ENCODE data around the gene DSCAML1.

DNA sequence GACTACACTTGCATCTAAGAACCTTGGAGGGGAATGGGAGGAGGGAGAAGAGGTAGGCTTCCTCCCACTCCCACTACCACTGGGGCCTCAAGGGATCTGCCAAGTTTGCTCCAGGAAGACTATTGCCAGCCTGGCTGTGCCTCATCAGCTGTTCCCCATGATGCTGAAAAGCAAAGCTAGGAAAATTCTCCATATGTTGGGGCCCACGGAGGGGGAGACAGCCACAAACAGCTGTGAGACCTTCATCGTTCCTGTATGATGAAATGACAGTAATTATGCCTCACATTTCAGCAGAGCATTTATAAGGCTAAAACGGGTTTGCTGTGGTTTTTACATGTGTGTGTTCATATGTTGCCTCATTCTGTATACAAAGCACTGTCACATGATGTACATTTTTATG, 6.7 kb downstream of the DSCAML1 start:
- TF ChIP-seq, protein P1, sequence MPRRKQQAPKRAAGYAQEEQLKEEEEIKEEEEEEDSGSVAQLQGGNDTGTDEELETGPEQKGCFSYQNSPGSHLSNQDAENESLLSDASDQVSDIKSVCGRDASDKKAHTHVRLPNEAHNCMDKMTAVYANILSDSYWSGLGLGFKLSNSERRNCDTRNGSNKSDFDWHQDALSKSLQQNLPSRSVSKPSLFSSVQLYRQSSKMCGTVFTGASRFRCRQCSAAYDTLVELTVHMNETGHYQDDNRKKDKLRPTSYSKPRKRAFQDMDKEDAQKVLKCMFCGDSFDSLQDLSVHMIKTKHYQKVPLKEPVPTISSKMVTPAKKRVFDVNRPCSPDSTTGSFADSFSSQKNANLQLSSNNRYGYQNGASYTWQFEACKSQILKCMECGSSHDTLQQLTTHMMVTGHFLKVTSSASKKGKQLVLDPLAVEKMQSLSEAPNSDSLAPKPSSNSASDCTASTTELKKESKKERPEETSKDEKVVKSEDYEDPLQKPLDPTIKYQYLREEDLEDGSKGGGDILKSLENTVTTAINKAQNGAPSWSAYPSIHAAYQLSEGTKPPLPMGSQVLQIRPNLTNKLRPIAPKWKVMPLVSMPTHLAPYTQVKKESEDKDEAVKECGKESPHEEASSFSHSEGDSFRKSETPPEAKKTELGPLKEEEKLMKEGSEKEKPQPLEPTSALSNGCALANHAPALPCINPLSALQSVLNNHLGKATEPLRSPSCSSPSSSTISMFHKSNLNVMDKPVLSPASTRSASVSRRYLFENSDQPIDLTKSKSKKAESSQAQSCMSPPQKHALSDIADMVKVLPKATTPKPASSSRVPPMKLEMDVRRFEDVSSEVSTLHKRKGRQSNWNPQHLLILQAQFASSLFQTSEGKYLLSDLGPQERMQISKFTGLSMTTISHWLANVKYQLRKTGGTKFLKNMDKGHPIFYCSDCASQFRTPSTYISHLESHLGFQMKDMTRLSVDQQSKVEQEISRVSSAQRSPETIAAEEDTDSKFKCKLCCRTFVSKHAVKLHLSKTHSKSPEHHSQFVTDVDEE (CRISPR knock-in tag; IDR thresholded peaks at IDR 0.05) = no peak
- no peak for TF ChIP-seq ARNTL (CRISPR knock-in tag; IDR thresholded peaks at IDR 0.05; ENCODE audit: borderline replicate concordance, low read depth)
- TF ChIP-seq RARB (CRISPR knock-in tag; IDR thresholded peaks at IDR 0.05) = no peak
- TF ChIP-seq, protein P2, sequence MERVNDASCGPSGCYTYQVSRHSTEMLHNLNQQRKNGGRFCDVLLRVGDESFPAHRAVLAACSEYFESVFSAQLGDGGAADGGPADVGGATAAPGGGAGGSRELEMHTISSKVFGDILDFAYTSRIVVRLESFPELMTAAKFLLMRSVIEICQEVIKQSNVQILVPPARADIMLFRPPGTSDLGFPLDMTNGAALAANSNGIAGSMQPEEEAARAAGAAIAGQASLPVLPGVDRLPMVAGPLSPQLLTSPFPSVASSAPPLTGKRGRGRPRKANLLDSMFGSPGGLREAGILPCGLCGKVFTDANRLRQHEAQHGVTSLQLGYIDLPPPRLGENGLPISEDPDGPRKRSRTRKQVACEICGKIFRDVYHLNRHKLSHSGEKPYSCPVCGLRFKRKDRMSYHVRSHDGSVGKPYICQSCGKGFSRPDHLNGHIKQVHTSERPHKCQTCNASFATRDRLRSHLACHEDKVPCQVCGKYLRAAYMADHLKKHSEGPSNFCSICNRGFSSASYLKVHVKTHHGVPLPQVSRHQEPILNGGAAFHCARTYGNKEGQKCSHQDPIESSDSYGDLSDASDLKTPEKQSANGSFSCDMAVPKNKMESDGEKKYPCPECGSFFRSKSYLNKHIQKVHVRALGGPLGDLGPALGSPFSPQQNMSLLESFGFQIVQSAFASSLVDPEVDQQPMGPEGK (CRISPR knock-in tag; IDR thresholded peaks at IDR 0.05; ENCODE audit: borderline replicate concordance) = no peak
- TF ChIP-seq, protein P3, sequence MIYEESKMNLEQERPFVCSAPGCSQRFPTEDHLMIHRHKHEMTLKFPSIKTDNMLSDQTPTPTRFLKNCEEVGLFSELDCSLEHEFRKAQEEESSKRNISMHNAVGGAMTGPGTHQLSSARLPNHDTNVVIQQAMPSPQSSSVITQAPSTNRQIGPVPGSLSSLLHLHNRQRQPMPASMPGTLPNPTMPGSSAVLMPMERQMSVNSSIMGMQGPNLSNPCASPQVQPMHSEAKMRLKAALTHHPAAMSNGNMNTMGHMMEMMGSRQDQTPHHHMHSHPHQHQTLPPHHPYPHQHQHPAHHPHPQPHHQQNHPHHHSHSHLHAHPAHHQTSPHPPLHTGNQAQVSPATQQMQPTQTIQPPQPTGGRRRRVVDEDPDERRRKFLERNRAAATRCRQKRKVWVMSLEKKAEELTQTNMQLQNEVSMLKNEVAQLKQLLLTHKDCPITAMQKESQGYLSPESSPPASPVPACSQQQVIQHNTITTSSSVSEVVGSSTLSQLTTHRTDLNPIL (CRISPR knock-in tag; IDR thresholded peaks at IDR 0.05; ENCODE audit: low read depth) = no peak
- no peak for TF ChIP-seq ESRRG (CRISPR knock-in tag; IDR thresholded peaks at IDR 0.05)
- no peak for TF ChIP-seq ZFP3 (CRISPR knock-in tag; IDR thresholded peaks at IDR 0.05)

Data from SK-N-SH treated with all-trans-retinoic acid at 6 μM for 48 hours (cell line).